Endothelial cell (in vitro differentiated cells): ENCODE data around the gene SBK2. TPM values are rescaled to one million over a fixed set of nuclear protein-coding genes. Genes with fewer than 3 reads are reported as not detected.

Experiments used
- DNase-seq: peaks from one replicate; pipeline ENCODE4 v3.0.0; 2021; ENCODE audit warnings: low spot score
- H3K27ac Mint-ChIP-seq: one replicate; pipeline ENCODE4 v1.8.0; 2021; ENCODE audit warnings: mixed read lengths, inconsistent platforms; ENCODE audit not compliant: unreplicated experiment
- H3K27me3 Mint-ChIP-seq: one replicate; pipeline ENCODE4 v1.8.0; 2021; ENCODE audit warnings: mild to moderate bottlenecking, moderate library complexity, mixed read lengths, inconsistent platforms; ENCODE audit not compliant: unreplicated experiment
- H3K36me3 Mint-ChIP-seq: one replicate; pipeline ENCODE4 v1.8.0; 2021; ENCODE audit warnings: mild to moderate bottlenecking, low read depth, mixed read lengths, inconsistent platforms; ENCODE audit not compliant: unreplicated experiment
- H3K4me1 Mint-ChIP-seq: one replicate; pipeline ENCODE4 v1.8.0; 2021; ENCODE audit warnings: mild to moderate bottlenecking, mixed read lengths, inconsistent platforms; ENCODE audit not compliant: unreplicated experiment
- H3K4me3 Mint-ChIP-seq: one replicate; pipeline ENCODE4 v1.8.0; 2021; ENCODE audit warnings: mild to moderate bottlenecking, mixed read lengths, inconsistent platforms; ENCODE audit not compliant: unreplicated experiment
- H3K9me3 Mint-ChIP-seq: one replicate; pipeline ENCODE4 v1.8.0; 2021; ENCODE audit warnings: mixed read lengths, inconsistent platforms; ENCODE audit not compliant: unreplicated experiment
- total RNA-seq: library from RNA; stranded (reverse); fragmentation: NEBNext Ultra II Directional; extraction: Animal tissue kit (Norgen Biotek cat#: 25700); gene quantifications from one replicate; pipeline ENCODE4 v1.2.1, GENCODE V29; 2021; ENCODE audit not compliant: unreplicated experiment
- TF ChIP-seq, protein P1 (sequence below): fragments of 200-600 bp; sonication (generic); IDR thresholded peaks from one replicate; pipeline ENCODE4 v1.5.0; 2021; ENCODE audit warnings: antibody characterized with exemption; ENCODE audit not compliant: unreplicated experiment

Gene SBK2
- total RNA-seq, 1 donor from 2014 or later: 0.69 TPM

DNA sequence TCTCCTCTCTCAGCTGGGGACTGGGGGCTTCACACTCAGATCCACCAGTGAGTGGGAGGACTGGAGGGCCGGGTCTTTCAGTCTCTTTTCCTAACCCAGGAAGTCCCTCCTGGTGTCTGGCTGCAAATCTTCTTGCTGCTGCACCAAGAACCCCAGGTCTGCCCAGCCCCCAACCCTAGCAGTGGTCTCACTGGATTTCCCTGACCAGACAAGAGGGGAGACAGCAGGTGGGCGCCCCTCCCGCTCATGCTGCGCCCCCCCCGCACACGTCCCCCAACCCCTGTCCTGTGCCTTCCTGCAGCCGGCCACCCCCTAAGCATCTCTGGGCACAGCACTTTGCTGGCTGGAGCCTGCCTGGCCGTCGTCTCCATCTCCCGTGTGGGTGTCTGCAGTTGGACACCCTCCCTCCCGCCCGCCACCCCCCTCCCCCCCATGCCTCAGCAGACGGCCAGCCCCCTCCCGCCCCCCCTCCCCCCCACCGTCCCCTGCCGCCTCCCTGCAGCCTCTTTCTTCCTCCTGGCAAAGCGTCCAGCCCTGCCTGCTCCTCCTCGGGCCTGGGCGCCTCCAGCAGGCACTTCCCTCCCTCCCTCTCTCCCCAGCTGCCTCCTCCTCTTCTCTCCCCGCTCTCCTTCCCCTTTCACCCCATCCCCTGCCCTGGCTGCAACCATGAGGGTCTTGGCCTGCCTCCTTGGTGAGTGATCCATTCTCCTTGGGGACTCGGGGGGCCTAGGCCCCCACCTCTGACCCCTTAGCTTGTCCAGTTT lies 48.8 kb downstream of the SBK2 start, which contains the start of gene SSC5D:
Gene SSC5D (plus strand): TSS at position 513 of the 764 bp plus-strand sequence. CDS start 154 bp downstream, at position 667.
- TF ChIP-seq, protein P1, sequence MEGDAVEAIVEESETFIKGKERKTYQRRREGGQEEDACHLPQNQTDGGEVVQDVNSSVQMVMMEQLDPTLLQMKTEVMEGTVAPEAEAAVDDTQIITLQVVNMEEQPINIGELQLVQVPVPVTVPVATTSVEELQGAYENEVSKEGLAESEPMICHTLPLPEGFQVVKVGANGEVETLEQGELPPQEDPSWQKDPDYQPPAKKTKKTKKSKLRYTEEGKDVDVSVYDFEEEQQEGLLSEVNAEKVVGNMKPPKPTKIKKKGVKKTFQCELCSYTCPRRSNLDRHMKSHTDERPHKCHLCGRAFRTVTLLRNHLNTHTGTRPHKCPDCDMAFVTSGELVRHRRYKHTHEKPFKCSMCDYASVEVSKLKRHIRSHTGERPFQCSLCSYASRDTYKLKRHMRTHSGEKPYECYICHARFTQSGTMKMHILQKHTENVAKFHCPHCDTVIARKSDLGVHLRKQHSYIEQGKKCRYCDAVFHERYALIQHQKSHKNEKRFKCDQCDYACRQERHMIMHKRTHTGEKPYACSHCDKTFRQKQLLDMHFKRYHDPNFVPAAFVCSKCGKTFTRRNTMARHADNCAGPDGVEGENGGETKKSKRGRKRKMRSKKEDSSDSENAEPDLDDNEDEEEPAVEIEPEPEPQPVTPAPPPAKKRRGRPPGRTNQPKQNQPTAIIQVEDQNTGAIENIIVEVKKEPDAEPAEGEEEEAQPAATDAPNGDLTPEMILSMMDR: no peak
- H3K27ac Mint-ChIP-seq: peak within 1 kb of the TSS; percentile 48
- H3K27me3 Mint-ChIP-seq: peaks cover 7% of the 10 kb centered on the region
- peaks cover 13% of the 10 kb centered on the region for H3K4me1 Mint-ChIP-seq
- no peak for DNase-seq
- no peaks in the 10 kb centered on the region for H3K9me3 Mint-ChIP-seq
- peak within 1 kb of the TSS; percentile 26 for H3K4me3 Mint-ChIP-seq
- peaks cover 4% of the 10 kb centered on the region for H3K36me3 Mint-ChIP-seq

DNA sequence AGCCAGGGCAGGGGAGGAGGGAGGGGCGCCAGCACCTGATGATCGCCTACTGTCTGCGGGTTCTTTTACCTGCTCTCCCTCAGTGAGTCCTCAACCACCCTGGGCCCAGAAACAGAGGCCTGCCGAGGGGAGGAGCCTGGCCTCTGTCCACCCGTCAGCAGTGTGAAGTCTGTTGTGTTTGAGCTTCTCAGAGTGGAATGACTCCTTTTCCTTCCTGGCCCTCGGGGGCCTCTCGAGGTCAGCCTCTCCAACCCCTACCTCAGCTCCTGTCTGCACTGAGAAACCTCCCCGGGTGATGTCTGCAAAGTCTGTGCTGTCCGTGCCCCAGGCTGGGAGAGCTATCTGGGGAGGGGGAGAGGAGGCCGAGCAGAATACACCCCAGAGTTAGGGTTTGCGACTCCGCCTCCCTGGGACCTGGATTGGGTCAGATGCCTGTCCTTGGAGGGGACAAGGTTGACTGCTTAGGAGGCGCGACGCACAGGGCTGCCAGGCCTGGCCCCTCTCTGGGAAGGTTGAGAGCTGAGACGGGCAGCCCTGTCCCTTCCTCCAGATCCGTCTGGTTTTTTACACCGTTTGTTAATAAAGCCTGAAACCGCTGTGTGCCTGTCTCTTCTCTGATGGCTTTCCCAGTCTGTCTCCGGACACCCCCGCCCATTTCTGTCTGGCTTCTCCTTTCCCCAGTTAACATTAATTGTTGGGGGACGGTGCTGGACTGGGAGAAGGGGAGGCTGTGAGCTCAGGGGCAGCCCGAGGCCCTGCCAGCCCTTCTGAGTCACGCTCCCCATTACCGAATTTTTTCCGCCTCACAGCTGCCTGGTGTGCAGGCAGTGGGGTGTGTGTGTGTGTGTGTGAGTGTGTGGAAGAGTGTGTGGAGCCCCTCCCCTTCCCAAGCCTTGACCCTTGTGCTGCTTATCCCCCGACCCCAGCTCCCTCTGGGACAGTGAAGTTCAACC lies 49.7 kb downstream of the SBK2 start:
- DNase-seq: no peak
- Mint-ChIP-seq H3K4me3 (peak overlapping the region; percentile 26), H3K27ac (peak overlapping the region; percentile 48), H3K4me1 (peaks cover 13% of the 10 kb centered on the region), H3K9me3 (no peaks in the 10 kb centered on the region), H3K27me3 (peaks cover 7% of the 10 kb centered on the region), H3K36me3 (peaks cover 4% of the 10 kb centered on the region)
- TF ChIP-seq, protein P1: no peak

DNA sequence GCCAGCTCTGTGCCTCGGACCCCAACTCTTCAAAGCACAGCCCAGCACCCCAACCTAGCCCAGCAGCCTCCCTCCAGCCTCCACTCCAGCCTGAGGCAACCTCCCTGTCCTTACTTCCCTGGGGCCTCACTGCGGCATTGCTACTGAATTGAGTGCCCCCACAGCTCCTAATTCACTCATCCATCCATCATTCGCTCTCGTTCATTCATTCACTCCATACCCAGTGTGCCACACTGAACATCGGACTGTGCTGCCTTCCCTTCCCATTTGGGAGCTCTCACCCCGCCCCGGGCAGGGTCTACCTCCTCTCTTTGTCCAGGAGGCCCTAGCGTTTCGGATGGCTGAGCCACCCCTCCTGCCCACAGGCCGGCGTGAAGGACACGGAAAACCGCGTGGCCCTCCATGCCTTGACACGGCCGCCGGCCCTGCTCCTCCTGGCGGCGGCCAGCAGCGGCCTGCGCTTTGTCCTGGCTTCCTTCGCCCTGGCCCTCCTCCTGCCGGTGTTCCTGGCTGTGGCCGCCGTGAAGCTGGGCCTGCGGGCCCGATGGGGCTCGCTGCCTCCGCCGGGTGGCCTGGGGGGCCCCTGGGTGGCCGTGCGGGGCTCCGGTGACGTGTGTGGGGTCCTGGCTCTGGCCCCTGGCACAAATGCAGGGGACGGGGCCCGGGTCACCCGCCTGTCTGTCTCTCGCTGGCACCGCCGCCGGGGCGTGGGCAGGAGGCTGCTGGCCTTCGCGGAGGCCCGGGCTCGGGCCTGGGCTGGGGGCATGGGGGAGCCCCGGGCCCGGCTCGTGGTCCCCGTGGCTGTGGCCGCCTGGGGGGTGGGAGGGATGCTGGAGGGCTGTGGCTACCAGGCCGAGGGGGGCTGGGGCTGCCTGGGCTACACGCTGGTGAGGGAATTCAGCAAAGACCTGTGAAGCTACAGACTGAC lies 50.6 kb downstream of the SBK2 start:
- Mint-ChIP-seq H3K27ac (peak overlapping the region; percentile 93), H3K27me3 (peaks cover 7% of the 10 kb centered on the region), H3K9me3 (no peaks in the 10 kb centered on the region), H3K4me1 (peaks cover 13% of the 10 kb centered on the region), H3K36me3 (peaks cover 4% of the 10 kb centered on the region), H3K4me3 (peak overlapping the region; percentile 91)
- TF ChIP-seq, protein P1: no peak
- DNase-seq: no peak

DNA sequence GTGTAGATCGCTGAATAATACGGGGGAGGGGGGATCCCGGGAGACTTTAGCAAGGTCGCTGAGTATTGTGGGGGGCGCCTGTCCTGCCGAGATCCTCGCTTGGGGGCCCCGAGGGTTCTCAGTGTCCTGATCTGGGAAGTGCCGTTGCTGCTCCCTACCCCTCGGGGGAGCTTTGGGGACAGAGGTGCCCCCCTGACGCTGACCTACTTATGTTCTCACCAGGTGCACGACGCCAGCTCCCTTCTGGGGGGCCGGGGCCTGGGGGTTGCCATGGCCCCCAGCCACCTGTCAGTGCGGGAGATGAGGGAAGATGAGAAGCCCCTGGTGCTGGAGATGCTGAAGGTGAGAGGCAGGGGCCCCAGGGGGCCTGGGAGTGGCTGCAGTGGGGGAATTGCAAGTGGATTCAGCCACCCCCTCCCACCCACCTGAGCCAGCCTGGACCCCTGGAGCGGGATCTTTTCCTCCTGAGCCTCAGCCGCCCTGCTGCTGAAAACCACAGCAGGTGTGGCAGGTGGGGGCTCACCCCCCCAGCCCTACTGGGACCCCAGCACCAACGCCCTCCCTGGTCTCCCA lies 51.4 kb downstream of the SBK2 start:
- peak overlapping the region; percentile 93 for H3K27ac Mint-ChIP-seq
- peak overlapping the region; percentile 91 for H3K4me3 Mint-ChIP-seq
- TF ChIP-seq, protein P1: no peak

More for the DNA sequence above, 51.4 kb downstream of the SBK2 start:
- Mint-ChIP-seq H3K36me3 (peaks cover 4% of the 10 kb centered on the region), H3K27me3 (peaks cover 10% of the 10 kb centered on the region), H3K4me1 (peaks cover 13% of the 10 kb centered on the region), H3K9me3 (no peaks in the 10 kb centered on the region)
- no peak for DNase-seq
